Measurements from ENCODE around the gene ZSWIM6.

ZSWIM6 gene

GRCh38 chr5:61318376-61318775 is 13.7 kb upstream of the ZSWIM6 start:
- no peaks in the 10 kb centered on the region for H3K36me3 ChIP-seq (ENCODE audit: insufficient read depth, low read length)
- no peaks in the 10 kb centered on the region for H3K9me2 ChIP-seq (ENCODE audit: low read depth, low read length)
- no peak overlapping the region for H3K4me2 ChIP-seq (ENCODE audit: low read length)
- H3K79me2 ChIP-seq (ENCODE audit: insufficient read depth, low read length), result no peaks in the 10 kb centered on the region
- no peaks in the 10 kb centered on the region for H3F3A ChIP-seq (ENCODE audit: insufficient read depth, low read length)
- no peak overlapping the region for H2AFZ ChIP-seq (ENCODE audit: low read length)
- no peaks in the 10 kb centered on the region for H3K27me3 ChIP-seq (ENCODE audit: insufficient read depth, low read length)
- no peak overlapping the region for H3K4me3 ChIP-seq (ENCODE audit: low read depth, low read length, poor library complexity, severe bottlenecking)
- TF ChIP-seq CTCF (IDR thresholded peaks at IDR 0.05; ENCODE audit: low read length) (no peak), EZH2 (IDR thresholded peaks at IDR 0.05; ENCODE audit: borderline replicate concordance, low read length) (no peak)
- H4K20me1 ChIP-seq (ENCODE audit: insufficient read depth, low read length), result no peaks in the 10 kb centered on the region
- peaks cover 7% of the 10 kb centered on the region for H3K4me1 ChIP-seq (ENCODE audit: insufficient read depth, low read length, severe bottlenecking)
- no peak overlapping the region for H3K9ac ChIP-seq (ENCODE audit: low read length)
- H3K27ac ChIP-seq (ENCODE audit: low read depth, low read length, poor library complexity, severe bottlenecking), result no peak overlapping the region
- no peaks in the 10 kb centered on the region for H3K9me3 ChIP-seq (ENCODE audit: low read length)

- H3K4me3 ChIP-seq (ENCODE audit: low read depth, low read length, poor library complexity, severe bottlenecking), result no peak overlapping the region
Measured at GRCh38 chr5:61319388-61320146, 12.5 kb upstream of the ZSWIM6 start.

GRCh38 chr5:61320860-61321259 is 11.2 kb upstream of the ZSWIM6 start:
- H2AFZ ChIP-seq (ENCODE audit: low read length), result no peak overlapping the region
- TF ChIP-seq EZH2 (IDR thresholded peaks at IDR 0.05; ENCODE audit: borderline replicate concordance, low read length), result no peak
- TF ChIP-seq CTCF (IDR thresholded peaks at IDR 0.05; ENCODE audit: low read length), result no peak
- H3K36me3 ChIP-seq (ENCODE audit: insufficient read depth, low read length), result no peaks in the 10 kb centered on the region
- H3K27ac ChIP-seq (ENCODE audit: low read depth, low read length, poor library complexity, severe bottlenecking), result no peak overlapping the region
- no peaks in the 10 kb centered on the region for H3K27me3 ChIP-seq (ENCODE audit: insufficient read depth, low read length)
- H3K4me3 ChIP-seq (ENCODE audit: low read depth, low read length, poor library complexity, severe bottlenecking), result no peak overlapping the region
- H3K4me2 ChIP-seq (ENCODE audit: low read length), result no peak overlapping the region
- no peaks in the 10 kb centered on the region for H3K9me2 ChIP-seq (ENCODE audit: low read depth, low read length)
- no peak overlapping the region for H3K9ac ChIP-seq (ENCODE audit: low read length)
- H3K9me3 ChIP-seq (ENCODE audit: low read length), result no peaks in the 10 kb centered on the region
- no peaks in the 10 kb centered on the region for H4K20me1 ChIP-seq (ENCODE audit: insufficient read depth, low read length)
- H3K4me1 ChIP-seq (ENCODE audit: insufficient read depth, low read length, severe bottlenecking), result peaks cover 7% of the 10 kb centered on the region
- no peaks in the 10 kb centered on the region for H3K79me2 ChIP-seq (ENCODE audit: insufficient read depth, low read length)
- H3F3A ChIP-seq (ENCODE audit: insufficient read depth, low read length), result no peaks in the 10 kb centered on the region

More at GRCh38 chr5:61319388-61320146, 12.5 kb upstream of the ZSWIM6 start:
- no peaks in the 10 kb centered on the region for H3F3A ChIP-seq (ENCODE audit: insufficient read depth, low read length)
- H3K4me1 ChIP-seq (ENCODE audit: insufficient read depth, low read length, severe bottlenecking), result peaks cover 7% of the 10 kb centered on the region
- no peak overlapping the region for H3K9ac ChIP-seq (ENCODE audit: low read length)
- no peaks in the 10 kb centered on the region for H3K9me3 ChIP-seq (ENCODE audit: low read length)
- H3K9me2 ChIP-seq (ENCODE audit: low read depth, low read length), result no peaks in the 10 kb centered on the region
- no peak overlapping the region for H2AFZ ChIP-seq (ENCODE audit: low read length)
- TF ChIP-seq CTCF (IDR thresholded peaks at IDR 0.05; ENCODE audit: low read length) (no peak), EZH2 (IDR thresholded peaks at IDR 0.05; ENCODE audit: borderline replicate concordance, low read length) (no peak)
- no peaks in the 10 kb centered on the region for H3K36me3 ChIP-seq (ENCODE audit: insufficient read depth, low read length)
- no peaks in the 10 kb centered on the region for H3K79me2 ChIP-seq (ENCODE audit: insufficient read depth, low read length)
- H3K27ac ChIP-seq (ENCODE audit: low read depth, low read length, poor library complexity, severe bottlenecking), result no peak overlapping the region
- H3K27me3 ChIP-seq (ENCODE audit: insufficient read depth, low read length), result no peaks in the 10 kb centered on the region
- peak overlapping the region; percentile 17; the same call in 1 of the 2 replicates for H3K4me2 ChIP-seq (ENCODE audit: low read length)
- H4K20me1 ChIP-seq (ENCODE audit: insufficient read depth, low read length), result no peaks in the 10 kb centered on the region
